Measurements from ENCODE around the gene HES6.
A peak's percentile ranks its signal among the peaks of the same experiment; 100 is the strongest.

The HES6 gene

GRCh38 chr2:238270606-238271005, 30.8 kb upstream of the HES6 start:
- no peak for TF ChIP-seq CTCF (IDR thresholded peaks at IDR 0.05; ENCODE audit: low read depth, low read length)
- no peak for DNase-seq (ENCODE audit: extremely low read depth, low read depth)

- no peak for DNase-seq (ENCODE audit: extremely low read depth, low read depth)
- no peak for TF ChIP-seq CTCF (IDR thresholded peaks at IDR 0.05; ENCODE audit: low read depth, low read length)
These were observed 29.9 kb upstream of the HES6 start for GRCh38 chr2:238269741-238270140.

GRCh38 chr2:238267884-238268680, 28.2 kb upstream of the HES6 start:
- no peak for TF ChIP-seq CTCF (IDR thresholded peaks at IDR 0.05; ENCODE audit: low read depth, low read length)
- no peak for DNase-seq (ENCODE audit: extremely low read depth, low read depth)

- no peak for TF ChIP-seq CTCF (IDR thresholded peaks at IDR 0.05; ENCODE audit: low read depth, low read length)
- DNase-seq (ENCODE audit: extremely low read depth, low read depth), result no peak
These were observed 27.5 kb upstream of the HES6 start for GRCh38 chr2:238267341-238267710.

GRCh38 chr2:238265605-238266004, 25.8 kb upstream of the HES6 start:
- DNase-seq (ENCODE audit: extremely low read depth, low read depth), result no peak
- TF ChIP-seq CTCF (IDR thresholded peaks at IDR 0.05; ENCODE audit: low read depth, low read length), result no peak

- no peak for DNase-seq (ENCODE audit: extremely low read depth, low read depth)
- TF ChIP-seq CTCF (IDR thresholded peaks at IDR 0.05; ENCODE audit: low read depth, low read length), result no peak
These were observed 24.2 kb upstream of the HES6 start for GRCh38 chr2:238264072-238264460.

GRCh38 chr2:238263204-238264071, 23.6 kb upstream of the HES6 start:
- peak; percentile 79 for TF ChIP-seq CTCF (IDR thresholded peaks at IDR 0.05; ENCODE audit: low read depth, low read length)
- peak; percentile 87 for DNase-seq (ENCODE audit: extremely low read depth, low read depth)
